Measurements from ENCODE around the gene GRPEL1.

Gene GRPEL1

DNA sequence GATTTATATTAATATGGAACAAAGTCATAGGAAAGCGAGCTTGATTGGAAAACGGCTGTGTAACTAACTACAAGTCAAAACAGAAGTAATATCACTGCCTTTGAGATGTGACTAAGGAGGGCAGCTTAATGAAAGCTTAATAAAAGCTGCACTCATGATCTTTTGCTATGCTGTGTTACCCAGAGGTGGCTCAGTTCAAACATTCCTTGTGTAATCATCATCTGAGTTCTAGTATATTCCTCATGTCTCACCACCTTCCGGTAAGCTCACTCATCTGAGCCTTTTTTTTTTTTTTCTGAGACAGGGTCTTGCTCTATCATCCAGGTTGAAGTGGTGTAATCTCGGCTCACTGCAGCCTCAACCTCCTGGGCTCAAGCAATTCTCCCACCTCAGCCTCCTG lies 5.0 kb downstream of the GRPEL1 start:
- no peak for DNase-seq

DNA sequence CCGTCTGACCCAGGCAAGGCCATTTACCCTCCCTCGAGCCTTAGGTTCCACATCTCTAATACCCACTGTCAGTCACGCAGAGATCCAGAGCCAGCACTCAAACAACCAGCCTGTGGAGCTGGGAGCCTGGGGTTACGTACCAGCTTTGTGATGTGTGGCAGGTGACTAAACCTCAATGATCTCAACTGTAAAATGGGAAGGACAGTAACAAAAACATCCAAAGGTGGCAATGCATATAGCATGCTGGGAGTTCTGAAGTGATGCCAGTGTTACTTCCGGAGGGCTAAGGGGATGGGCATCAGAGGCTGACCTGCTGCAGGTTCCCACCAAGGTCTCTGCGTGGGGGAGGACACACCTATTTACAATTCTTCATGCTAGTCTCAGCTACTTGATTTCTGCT lies 6.0 kb downstream of the GRPEL1 start:
- DNase-seq, result no peak

DNA sequence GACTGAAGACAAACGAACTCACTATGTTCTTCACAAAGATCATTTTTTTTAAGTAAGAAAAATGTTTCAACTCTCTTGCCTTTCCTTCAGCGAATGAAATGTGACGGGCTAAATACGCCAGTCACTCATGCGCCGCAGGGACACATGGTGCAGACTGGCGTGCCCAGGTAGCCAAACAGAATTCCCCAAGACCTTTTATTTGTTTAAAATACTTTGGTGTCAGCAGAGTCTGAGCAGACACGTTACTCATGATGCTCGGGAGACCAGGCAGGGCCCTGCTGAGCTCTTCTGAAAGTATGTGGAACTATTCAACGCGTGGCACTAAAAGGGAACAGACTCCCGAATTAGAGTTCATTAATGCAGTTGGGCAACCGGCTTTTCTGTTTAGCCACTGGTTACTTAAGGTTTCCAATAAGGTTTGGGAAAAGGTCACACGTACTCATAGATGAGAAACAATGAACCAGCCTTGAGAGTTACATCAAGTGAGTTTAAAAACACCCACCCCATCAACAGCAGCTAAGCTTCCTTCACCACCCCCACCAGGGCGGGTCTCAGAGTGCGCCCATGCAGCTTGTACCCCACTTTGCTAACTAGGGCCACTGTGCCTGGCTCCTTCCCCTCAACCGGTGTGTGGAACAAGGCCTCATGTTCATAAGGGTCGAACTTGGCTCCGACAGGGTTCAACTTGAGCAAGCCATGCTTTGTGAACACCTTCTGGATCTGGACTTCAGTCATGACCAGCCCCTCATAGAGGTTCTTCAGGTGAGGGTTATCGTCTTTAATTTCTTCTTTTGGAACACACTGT lies 7.3 kb downstream of the GRPEL1 start:
- DNase-seq, result no peak

DNA sequence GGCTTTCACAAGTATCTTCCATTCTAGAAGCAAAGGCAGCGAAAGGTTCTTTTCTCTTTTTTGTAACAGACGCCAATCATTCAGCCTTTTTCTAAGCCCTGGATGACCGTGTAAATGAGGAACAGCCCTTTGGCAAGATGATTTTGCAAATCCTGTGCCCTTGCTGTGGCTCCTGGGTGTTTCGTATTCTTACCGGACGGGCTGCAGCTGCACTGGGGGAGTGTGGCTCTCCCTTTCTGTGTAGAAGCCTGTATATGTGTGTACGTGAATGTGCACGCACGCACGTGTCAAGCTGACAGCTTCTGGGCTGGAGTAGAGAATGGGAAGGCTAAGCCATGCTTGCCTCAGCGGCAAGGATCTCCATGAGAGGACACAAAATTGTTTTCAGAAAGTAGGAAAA lies 8.2 kb downstream of the GRPEL1 start:
- DNase-seq, result no peak

DNA sequence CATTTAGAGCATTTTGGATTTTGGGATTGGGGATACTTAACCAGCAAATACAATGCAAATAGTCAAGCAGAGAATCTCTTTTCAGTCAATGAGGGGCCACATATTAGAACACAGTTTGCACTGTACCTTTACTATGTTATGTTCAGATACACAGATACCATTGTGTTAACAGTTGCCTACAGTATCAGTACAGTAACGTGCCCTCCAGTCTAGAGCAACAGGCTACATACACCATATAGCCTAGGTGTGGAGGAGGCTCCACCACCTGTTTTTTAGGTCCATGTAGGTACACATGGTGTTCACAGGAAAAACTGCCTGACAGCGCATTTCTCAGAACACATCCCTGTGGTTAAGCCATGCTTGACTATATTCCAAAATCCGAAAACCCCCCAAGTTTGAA lies 9.1 kb downstream of the GRPEL1 start:
- no peak for DNase-seq

DNA sequence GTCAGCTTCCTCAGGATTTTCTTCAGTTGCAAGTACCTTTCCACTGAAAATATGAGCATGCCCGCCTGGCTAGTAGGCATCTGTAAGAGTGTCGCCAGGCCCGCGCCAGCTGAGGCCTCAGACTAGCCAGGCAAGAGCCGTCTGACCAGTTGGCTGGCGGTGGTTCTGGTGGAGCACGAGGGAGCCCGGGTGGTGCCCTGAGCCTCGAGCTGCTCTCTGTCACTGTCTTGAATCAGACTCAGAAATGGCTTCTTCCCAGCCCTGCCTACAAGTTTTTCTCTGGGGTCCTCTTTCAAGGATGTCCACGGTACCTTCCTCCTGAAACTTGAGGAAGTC lies 11.9 kb downstream of the GRPEL1 start:
- DNase-seq, result no peak

DNA sequence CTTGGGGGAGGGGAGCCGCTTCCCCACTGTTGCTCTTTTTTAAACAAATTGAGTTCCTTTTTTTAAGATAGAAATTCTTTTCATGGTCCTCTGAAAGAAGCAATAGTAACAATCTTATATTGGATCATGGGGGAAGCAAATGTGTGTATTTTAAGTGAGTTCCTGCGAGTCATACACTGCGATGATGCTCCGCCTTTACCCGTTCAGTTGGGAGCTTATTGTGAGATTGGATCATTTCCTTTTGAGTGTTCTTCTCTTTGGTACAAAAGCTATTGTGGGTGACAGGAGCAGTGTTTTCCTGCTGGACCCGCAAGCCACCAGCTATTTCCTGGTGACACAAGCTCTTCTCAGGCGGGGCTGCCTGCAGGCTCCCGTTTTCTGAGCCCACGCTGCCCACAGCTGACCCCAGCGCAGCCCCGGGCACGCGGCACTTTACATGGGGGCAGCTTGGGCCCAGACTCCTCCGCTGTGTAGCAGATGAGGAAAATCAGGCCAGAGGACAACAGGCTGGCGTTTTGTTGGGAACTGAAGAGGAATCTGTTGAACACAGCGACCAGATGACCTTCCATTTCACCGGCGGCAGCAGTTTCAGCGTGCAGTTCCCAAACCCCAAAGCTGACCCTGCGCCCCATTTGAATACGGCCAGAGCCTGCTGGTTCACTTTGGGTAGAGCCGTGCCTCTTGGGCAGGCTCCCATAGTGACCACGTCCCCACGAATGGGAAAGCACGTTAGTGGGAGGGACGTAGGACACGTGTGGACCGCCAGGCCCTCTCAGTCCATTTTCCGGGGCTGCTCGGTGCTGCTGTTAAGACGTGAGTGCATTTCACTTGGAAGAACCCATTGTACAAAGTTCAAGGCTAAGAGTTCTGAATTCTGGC lies 12.5 kb downstream of the GRPEL1 start:
- no peak for DNase-seq

DNA sequence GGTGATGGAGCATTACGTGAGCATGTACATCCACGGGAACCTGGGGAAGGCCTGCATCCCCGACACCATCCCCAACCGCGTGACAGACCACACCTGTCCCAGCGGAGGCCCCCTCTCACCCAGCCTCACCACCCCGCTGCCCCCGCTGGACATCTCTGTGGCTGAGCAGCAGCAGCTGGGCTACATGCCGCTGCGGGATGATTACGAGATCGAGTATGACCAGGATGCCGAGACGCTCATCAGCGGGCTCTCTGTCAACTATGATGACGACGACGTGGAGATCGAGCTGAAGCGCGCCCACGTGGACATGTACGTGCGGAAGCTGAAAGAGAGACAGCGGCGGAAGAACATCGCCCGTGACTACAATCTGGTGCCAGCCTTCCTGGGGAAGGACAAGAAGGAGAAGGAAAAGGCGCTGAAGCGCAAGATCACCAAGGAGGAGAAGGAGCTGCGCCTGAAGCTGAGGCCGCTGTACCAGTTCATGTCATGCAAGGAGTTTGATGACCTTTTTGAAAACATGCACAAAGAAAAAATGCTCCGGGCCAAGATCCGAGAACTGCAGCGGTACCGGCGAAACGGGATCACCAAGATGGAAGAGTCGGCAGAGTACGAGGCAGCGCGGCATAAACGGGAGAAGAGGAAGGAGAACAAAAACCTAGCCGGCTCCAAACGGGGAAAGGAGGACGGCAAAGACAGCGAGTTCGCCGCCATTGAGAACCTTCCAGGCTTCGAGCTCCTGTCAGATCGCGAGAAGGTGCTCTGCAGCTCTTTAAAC lies 13.6 kb downstream of the GRPEL1 start:
- DNase-seq, result no peak

DNA sequence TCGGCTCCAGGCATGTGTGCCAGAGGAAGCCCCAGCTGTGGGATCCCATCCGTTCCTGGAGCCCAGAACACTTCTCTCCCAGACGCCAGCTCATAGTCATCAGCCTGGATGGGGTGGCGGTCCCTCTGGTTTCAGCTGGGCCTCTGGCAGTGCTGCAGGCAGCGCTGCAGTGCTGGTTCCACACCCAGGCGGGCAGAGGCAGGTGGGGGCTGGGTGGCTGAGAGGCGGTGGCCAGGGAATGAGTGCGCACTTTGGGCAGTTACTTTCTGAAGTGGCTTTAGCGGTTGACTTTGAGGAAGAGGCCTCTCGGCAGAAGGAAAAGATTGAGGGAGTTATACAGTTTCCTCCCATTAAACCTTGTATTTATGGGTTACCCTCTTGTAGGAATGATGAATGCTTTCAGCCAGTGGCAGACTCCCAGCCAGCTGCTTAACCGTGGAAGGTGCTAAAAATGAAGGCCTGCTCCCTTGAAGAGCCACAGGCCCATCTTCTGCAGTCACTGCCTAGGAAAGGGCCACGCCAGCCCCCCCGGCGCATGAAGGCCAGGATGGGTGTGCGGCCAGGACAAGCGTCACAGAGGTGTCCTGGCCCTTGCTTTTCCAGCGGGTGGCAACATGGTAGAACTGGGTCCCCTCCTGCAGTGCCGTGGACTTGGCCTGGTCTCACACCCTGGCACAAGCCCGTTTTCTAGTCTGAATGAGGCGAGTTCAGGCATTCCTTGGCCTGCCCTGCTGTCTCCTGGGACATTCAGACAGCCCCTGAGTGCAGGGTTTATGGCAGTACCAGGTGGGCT lies 14.7 kb downstream of the GRPEL1 start:
- no peak for DNase-seq

DNA sequence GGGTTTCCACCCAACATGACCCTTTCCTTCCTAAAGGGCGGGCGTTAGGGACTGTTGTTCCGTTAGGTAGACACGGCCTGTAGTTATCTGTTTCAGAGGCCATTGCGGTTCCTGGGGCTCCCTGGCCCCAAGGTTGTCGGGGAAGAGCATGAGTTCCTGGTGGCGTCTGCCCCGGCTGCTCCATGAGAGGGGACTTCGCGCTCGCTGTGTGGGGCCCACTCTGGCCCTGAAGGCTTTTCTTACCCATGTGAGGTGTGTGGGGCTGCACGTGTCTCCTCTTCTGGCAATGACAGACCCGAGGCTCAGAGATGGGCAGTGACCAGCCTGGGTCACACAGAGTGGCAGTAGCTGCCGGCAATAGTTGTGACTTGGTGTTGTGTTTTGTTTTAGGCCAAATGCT lies 15.6 kb downstream of the GRPEL1 start:
- DNase-seq, result no peak

DNA sequence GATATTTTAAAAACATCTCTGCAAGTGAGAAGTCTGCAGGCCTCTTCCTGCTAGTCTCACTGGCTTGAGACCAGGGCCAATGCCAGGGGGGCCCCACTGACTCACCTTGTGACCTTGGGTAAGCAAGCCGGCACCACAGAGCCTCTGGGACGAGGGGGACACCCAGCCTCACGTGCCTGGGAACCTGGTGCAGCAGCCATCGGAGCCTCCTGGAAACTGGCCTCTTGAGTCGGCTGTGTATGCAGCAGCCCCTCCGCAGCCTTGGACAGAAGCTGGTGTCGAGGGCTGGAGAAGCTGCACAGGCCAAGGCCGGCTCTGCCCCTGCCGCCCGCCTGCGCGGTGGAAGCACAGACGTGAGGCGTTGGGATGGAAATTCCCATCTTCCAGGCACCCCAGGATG lies 16.0 kb downstream of the GRPEL1 start:
- DNase-seq, result no peak

DNA sequence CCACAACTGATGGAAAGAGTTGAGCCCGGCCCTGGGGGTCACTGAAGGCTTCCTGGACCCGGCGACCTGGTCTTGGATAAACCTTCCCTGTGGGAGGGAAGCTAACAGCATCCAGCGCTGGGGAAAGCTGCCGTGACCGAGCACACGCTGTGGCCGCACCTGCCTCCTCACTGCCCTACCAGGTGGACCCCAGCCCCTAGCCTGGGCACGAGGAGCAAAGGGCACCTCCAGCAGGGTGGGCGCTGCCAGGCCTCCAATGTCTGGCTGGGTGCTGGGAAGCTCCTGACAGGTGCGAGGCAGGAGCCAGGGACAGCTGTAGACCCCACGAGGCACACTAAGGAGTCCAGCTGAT lies 16.7 kb downstream of the GRPEL1 start:
- no peak for DNase-seq

DNA sequence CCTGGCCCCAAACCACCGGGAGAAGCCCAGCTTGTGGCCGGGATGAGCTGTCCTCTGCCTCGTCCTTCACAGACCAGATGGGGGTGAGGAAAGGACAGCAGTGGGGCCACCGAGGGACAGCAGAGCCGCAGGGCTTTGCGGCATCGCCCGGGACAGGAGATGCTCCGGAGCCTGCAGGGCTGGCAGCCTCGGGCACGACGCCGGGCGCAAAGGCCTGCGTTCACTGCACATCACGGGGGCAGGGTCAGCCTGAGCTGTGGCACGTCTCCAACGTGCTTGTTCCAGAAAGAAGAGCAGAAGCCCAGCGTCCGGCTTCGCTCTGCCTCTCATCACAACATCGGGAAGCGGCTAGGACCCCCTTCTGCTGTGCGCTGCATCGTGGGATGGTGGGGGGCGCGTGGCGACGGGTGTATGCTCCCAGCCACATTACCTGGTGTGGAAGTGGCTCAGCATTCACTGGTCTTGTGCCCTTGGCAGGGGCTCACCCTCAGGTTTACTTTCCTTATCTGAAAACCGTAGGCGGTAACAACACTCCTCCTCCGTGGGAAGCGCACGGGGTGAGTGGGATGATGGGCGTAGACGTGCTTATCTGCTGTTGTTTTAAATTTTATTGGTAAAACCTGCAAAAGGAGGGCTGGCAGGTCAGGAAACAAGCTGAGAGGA lies 17.3 kb downstream of the GRPEL1 start:
- no peak for DNase-seq

DNA sequence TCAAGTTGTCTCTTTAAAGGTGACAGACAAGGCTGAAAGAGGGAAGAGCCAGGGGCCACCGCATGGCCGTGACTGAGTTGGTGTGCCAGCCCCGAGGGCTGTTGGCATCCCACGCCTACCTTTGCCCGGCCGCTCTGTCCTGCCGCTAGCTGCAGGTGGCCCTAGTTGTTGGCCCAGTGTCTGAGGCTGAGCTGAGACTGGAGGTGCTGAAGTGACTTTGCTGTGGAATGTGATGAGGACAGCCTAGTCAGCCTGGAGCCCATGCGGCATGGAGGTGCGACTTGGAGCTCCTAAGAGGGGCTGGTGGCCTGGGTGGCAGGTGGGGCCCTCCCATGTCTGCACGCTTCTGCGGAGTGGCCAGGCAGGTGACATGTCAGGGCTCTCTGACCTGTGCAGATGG lies 18.1 kb downstream of the GRPEL1 start:
- no peak for DNase-seq

DNA sequence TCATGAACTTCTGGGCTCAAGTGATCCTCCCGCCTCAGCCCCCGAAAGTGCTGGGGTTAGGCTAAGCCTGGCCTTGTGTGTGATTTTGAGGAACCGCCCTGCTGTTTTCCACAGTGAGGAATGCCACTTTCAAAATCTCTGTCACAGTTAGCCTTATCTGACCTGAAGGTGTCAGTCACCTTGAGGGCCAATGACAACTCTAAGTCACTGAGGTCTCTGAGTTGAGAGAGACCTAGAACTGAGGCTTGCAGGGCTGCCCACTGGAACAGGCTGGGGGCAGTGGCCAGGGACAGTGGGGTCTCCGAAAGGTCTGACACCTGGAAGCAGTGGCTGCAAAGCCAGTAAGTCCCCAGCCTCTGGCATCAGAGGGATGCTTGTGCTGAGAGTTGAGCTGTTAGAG lies 18.6 kb downstream of the GRPEL1 start:
- DNase-seq, result no peak

DNA sequence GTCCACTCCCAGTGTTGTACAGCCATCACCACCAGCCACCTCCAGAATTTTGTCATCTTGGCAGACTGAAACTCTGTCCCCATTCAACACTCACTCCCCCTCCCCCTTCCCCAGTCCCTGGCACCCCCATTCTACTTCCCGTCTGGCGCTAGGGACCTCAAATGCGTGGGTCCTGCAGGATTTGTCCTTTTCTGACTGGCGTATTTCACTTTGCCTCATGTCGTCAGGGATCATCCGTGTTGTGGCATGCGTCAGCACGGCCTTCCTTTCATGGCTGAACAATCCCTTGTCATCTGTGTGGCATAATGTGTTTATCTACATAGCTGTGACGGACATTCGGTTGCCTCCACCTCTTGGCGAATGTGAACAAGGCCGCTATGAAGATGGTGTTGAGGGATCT lies 19.2 kb downstream of the GRPEL1 start:
- no peak for DNase-seq

DNA sequence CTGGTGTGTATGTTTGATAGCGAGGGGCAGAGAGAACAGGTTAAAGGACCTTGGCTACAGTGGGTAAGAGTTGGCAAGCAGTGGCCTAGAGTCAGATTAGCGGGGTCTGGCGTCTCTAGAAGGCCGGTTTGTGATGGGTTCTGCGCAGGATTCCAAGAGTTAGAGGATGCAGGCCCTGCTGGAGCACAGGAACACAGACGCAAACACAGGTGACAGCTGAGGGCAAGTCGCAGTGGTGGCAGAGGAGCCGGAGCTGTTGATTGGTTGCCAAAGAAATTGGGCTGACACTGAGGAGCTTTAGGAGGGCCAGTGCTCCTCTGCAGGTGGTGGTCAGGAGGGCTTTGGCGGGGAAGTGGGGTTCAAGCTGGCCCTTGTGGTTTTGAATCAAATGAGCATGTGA lies 20.9 kb downstream of the GRPEL1 start:
- DNase-seq, result no peak

DNA sequence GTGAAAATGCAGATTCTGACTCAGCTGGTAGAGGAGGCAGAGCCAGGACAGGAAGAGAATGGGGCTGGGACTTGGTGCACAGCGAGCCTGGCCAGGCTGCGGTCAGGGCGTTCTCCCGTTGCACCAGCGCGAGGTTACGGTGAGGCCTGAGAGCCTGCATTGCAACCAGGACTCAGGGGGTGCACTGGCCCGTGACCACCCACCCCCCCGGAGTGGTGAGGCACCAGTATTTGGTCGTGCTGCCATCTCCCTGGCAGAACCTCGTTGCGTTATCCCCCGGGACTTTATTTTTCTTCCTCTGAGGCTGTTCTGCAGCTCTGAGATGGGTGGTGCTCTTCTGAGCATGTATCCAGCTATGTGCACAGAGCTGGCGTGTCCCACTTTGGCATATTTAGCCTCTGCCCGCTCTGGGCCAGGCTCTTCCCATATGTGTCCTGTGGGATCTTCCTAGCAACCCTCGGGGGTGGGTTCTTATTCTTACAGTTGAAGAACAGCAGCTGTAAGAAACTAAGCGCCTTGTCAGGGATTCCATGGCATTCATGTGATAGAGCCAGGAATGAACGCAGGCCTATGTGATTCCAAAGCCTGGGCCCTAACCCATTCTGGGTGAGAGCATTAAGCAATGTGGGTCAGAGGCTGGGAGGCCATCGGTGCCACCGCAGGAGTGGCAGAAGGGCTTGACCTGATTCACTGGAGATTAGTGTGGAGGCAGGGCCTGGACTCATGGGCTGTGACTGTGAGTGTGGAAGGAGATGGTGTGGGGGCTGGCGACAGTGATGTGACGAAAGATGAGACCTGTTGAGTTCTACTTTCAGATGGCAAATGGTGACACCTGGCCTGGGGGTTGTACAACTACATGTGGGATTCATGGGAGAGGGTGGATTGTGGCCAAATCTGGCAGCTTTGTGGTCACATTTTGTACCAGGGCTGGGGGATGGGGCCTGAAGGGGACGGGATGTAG lies 21.6 kb downstream of the GRPEL1 start:
- no peak for DNase-seq

DNA sequence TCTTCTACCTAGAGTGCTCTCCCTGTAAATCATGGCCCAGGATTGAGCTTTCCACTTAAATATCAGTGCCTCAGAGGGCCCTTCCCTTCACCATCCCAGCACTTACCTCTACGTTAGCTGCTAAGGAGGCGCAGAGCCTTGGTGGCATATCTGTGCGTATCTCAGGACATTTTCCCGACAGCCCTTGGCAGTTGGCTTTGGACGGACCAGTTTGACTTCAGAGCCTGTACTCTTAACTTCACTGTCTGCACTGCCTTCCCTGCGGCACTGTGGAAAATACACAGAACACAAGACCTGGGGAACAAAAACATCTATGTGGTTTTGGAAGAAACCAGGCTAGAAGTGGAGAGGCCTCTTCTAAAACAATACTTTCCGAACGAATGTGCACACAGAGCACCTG lies 22.3 kb downstream of the GRPEL1 start:
- DNase-seq, result no peak

DNA sequence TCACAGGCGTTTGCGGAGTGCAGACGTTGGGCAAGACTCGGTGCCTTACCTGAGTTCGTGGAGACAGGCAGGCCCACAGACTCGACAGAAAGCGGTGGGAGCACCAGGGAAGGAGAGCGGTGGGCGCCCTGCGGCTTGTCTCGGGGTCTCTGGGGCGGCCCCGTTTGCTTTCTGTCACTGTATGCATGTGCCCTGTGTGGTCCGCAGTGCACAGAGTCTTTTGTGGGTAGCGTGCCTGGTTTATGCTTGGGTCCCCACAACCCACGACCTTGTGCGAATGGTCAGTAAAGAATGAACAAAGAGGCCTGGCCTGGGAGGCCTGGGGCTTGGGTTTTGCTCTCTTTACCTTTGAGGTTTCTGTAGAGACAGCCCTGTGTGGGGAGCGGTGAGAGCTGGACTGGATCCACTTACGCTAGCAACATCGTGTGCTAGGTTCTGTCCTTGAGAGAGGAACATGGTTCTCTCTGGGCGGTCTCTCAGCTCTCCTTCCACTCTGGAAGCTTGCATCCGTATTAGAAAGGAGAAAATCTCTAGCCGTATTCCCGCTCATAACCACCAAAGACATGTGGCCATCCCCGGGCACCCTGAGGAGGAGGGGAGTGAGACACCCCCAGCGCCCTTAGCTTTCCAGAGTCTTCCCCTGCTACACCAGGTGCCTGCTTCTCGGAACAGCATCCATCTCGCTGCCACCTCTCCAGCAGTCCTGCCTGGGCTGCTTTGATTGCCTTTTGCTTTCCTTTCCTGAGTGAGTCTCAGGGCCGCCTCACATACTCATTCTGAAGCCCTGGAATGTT lies 23.5 kb downstream of the GRPEL1 start:
- no peak for DNase-seq

All from activated CD4-positive, alpha-beta T cell treated with anti-CD3 and anti-CD28 coated beads, Interleukin-2, amount 50 U/mL, for 1 hour (primary cell).